ENCODE data around the gene ST6GALNAC3.

DNA sequence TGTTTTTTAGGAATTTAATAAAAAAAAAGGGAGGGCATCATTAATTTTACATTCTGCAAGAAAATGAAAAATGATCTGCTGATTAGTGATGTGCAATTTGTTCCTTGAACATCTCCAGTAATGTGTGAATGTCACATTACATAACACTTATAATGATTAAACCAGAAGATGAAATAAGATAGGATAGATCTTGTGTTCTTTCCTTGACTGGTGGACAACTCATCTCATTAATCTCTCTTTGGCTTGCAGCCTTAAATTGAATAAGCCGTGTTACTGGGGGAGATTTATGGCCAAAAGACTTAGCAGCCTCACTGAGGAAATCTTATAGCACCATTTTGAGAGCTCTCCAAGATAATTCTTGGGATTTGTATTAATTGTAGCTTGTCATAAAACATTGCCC is 217.2 kb downstream of the ST6GALNAC3 start:
- TF ChIP-seq, protein P1, sequence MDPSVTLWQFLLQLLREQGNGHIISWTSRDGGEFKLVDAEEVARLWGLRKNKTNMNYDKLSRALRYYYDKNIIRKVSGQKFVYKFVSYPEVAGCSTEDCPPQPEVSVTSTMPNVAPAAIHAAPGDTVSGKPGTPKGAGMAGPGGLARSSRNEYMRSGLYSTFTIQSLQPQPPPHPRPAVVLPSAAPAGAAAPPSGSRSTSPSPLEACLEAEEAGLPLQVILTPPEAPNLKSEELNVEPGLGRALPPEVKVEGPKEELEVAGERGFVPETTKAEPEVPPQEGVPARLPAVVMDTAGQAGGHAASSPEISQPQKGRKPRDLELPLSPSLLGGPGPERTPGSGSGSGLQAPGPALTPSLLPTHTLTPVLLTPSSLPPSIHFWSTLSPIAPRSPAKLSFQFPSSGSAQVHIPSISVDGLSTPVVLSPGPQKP (IDR thresholded peaks at IDR 0.05; ENCODE audit: low read depth, low read length): no peak
- no peak for TF ChIP-seq POLR2A (IDR thresholded peaks at IDR 0.05; ENCODE audit: low read length)
- no peak for TF ChIP-seq CHD2 (IDR thresholded peaks at IDR 0.05; ENCODE audit: low read length, partially characterized antibody)
- no peak for TF ChIP-seq MYC (IDR thresholded peaks at IDR 0.05; ENCODE audit: borderline replicate concordance, low read length)
- TF ChIP-seq, protein P2, sequence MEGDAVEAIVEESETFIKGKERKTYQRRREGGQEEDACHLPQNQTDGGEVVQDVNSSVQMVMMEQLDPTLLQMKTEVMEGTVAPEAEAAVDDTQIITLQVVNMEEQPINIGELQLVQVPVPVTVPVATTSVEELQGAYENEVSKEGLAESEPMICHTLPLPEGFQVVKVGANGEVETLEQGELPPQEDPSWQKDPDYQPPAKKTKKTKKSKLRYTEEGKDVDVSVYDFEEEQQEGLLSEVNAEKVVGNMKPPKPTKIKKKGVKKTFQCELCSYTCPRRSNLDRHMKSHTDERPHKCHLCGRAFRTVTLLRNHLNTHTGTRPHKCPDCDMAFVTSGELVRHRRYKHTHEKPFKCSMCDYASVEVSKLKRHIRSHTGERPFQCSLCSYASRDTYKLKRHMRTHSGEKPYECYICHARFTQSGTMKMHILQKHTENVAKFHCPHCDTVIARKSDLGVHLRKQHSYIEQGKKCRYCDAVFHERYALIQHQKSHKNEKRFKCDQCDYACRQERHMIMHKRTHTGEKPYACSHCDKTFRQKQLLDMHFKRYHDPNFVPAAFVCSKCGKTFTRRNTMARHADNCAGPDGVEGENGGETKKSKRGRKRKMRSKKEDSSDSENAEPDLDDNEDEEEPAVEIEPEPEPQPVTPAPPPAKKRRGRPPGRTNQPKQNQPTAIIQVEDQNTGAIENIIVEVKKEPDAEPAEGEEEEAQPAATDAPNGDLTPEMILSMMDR (IDR thresholded peaks at IDR 0.05): no peak
- TF ChIP-seq SMC3 (IDR thresholded peaks at IDR 0.05): no peak
- TF ChIP-seq, protein P3, sequence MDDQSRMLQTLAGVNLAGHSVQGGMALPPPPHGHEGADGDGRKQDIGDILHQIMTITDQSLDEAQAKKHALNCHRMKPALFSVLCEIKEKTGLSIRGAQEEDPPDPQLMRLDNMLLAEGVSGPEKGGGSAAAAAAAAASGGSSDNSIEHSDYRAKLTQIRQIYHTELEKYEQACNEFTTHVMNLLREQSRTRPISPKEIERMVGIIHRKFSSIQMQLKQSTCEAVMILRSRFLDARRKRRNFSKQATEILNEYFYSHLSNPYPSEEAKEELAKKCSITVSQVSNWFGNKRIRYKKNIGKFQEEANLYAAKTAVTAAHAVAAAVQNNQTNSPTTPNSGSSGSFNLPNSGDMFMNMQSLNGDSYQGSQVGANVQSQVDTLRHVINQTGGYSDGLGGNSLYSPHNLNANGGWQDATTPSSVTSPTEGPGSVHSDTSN (IDR thresholded peaks at IDR 0.05): no peak
- TF ChIP-seq EP300 (IDR thresholded peaks at IDR 0.05): no peak
- TF ChIP-seq, protein P4, sequence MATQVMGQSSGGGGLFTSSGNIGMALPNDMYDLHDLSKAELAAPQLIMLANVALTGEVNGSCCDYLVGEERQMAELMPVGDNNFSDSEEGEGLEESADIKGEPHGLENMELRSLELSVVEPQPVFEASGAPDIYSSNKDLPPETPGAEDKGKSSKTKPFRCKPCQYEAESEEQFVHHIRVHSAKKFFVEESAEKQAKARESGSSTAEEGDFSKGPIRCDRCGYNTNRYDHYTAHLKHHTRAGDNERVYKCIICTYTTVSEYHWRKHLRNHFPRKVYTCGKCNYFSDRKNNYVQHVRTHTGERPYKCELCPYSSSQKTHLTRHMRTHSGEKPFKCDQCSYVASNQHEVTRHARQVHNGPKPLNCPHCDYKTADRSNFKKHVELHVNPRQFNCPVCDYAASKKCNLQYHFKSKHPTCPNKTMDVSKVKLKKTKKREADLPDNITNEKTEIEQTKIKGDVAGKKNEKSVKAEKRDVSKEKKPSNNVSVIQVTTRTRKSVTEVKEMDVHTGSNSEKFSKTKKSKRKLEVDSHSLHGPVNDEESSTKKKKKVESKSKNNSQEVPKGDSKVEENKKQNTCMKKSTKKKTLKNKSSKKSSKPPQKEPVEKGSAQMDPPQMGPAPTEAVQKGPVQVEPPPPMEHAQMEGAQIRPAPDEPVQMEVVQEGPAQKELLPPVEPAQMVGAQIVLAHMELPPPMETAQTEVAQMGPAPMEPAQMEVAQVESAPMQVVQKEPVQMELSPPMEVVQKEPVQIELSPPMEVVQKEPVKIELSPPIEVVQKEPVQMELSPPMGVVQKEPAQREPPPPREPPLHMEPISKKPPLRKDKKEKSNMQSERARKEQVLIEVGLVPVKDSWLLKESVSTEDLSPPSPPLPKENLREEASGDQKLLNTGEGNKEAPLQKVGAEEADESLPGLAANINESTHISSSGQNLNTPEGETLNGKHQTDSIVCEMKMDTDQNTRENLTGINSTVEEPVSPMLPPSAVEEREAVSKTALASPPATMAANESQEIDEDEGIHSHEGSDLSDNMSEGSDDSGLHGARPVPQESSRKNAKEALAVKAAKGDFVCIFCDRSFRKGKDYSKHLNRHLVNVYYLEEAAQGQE (IDR thresholded peaks at IDR 0.05): no peak
- TF ChIP-seq NPAS2 (CRISPR knock-in tag; IDR thresholded peaks at IDR 0.05; ENCODE audit: borderline replicate concordance): no peak
- no peak for TF ChIP-seq CEBPB (IDR thresholded peaks at IDR 0.05)
- TF ChIP-seq ESRRA (IDR thresholded peaks at IDR 0.05; ENCODE audit: borderline replicate concordance, low read length): no peak
- no peak for TF ChIP-seq POLR2AphosphoS2 (conservative IDR thresholded peaks at IDR 0.05; ENCODE audit: low read length)

Data from A549 (cell line).